ENCODE results near the gene ATAD1.
"Not testable (repeated sequence)": the region's sequence is repeated elsewhere in the genome, so short reads cannot be mapped to it uniquely, and the experiment has no call there.

Gene ATAD1

DNA sequence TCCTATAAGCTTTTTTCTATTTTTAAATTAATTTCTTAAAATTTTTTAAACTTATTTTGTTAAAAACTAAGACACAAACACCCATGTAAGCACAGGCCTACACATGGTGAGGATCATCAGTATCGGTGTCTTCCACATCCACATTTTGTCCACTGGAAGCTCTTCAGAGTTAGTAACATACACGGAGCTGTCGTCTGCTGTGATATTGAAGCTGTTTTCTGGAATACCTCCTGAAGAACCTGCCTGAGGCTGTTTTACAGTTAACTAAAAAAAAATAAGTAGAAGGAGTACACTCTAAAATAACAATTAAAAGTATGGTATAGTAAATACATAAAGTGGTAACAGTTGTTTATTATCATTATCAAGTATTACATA lies 27.6 kb upstream of the ATAD1 start:
- no peak for DNase-seq

DNA sequence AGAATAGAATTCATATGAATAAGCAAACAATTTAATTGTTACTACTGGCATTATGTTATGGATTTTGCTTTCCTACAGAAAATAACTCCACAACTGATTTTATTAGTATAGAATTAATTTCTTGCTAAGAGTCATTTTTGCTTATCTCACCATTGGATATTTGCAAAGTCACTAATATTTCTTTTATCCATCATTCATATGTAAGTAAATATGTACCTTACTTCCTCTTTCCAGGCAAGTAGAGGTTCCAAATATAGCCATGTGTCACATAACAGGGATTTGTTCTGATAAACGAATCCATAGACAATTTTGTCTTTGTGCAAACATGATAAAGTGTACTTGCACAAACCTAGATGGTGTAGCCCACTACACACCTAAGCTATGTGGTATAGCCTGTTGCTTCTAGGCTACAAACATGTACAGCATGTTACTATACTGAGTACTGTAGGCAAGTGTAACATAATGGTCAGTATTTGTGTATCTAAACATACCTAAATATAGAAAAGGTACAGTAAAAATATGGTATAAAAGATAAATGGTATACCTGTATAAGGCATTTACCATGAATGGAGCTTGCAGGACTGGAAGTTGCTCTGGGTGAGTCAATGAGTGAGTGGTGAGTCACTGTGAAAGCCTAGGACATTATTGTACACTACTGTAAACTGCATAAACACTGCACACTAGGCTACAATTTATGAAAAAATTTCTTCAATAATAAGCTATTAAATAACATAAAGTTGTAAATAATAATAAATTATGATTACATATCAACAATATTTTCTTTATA lies 27.0 kb upstream of the ATAD1 start:
- no peak for DNase-seq

DNA sequence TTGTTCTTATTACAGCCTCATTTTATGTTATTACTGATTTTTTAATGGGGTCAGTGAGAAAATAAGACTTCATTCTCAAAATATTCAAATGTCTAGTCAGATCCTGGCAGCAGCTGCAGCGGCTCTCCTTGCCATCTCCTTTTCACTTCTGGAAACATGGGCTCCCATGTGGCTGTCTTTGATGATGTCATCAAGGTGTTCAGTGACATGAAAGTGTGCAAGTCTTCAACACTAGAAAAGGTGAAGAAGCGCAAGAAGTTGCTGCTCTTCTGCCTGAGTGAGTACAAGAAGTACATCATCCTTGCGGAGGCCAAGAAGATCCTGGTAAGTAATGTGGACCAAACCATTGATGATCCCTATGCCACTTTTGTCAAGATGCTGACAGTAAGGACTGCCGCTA lies 25.7 kb upstream of the ATAD1 start:
- no peak for DNase-seq

DNA sequence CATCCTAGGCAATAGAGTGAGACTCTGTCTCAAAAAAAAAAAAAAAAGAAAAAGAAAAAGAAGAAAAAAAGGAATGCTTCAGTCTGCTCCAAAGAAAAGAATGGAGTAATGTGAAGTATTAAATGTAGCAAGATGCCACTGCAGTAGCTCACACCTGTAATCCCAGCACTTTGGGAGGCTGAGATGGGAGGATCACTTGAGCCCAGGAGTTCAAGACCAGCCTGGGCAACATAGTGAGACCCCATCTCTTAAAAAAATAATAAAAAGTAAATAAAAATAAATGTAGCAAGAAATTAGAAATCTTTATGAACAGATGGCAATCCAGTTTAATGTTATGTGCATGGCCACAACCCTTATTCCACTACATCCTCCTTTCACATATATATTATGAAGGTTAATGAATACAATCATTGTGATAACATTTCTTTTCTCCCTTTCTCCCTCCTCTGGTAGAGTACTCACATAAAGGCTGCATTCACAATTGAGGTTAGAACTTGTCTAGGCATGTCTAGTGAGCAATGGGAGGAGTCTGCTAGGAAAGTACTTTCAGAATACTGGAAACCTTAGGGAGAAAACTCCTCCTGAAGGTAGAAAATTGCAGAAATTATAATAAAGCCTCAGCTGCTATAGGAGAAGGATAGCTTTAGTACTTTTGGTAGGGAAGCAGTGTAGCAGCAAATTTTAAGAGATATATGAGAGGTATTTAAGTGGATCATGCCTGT lies 24.9 kb upstream of the ATAD1 start:
- DNase-seq = no peak

DNA sequence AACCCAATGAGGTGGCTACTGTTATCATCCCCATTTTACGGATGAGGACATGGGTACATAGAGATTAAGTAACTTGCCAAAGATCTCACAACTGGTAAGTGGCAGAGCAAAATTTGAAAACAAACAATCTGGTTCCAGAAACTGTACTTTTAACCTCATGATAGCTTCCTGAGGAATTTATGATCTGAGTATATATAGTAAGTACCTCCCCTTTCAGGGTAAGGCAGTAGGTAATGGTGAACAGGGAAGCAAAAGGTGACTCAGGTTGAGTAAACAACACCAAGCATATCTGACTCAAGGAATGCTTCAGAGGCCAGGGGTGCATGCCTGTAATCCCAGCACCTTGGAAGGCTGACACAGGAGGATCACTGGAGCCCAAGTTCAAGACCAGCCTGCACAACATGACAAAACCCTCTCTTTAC lies 24.2 kb upstream of the ATAD1 start:
- DNase-seq = peak; percentile 63

DNA sequence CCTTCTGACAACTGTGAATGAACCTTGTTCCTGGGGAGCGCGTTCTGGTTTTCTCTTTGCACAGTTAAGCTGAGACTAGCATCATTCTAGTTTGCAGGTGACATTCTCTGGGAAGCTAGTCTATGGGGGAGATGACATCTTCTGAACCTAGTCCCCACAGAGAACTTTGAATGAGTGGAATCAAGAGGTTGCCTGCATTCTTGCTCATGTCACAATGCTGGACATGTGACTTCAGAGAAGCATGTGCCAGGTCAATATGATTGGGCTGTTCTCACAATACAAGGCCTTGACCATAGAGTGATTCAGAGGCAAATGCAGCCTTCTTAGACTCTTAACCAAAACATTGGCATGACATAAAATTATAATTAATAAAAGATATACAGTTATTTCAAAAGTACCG lies 23.2 kb upstream of the ATAD1 start:
- no peak for DNase-seq

DNA sequence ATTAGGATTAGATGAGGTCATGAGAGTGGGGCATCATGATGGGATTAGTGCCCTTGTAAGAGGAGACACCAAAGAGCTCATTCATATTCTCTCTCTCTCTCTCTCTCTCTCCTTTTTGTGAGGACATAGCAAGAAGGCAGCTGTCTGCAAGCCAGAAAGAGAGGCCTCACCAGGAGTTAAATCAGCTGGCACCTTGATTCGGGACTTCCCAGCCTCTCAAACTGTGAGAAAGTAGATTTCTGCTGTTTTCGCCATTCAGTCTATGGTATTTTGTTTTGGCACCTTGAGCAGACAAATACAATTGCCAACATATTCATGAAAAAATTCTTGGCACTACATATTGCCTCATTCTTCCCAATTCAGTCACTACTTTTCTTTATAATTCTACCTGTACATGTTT lies 20.6 kb upstream of the ATAD1 start:
- no peak for DNase-seq

DNA sequence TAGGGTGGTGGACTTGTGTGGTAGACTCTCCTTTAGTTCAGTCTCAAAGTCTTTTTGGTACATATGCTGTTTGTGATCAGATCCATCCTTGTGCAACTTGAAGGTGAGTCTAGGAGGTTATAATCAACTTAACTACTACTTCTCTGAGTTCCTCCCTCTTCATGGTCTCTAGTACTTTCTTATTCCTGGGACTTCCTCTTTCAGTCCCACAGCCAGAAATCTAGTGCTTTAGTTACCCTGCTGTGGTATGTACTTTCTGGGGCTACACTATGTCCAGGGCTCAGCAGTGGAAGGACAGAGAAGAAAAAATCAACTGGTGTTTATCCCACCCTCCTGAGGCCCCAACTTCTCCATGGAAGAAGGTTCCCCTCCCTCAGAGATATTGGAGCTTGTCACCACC lies 19.4 kb upstream of the ATAD1 start:
- DNase-seq = no peak

DNA sequence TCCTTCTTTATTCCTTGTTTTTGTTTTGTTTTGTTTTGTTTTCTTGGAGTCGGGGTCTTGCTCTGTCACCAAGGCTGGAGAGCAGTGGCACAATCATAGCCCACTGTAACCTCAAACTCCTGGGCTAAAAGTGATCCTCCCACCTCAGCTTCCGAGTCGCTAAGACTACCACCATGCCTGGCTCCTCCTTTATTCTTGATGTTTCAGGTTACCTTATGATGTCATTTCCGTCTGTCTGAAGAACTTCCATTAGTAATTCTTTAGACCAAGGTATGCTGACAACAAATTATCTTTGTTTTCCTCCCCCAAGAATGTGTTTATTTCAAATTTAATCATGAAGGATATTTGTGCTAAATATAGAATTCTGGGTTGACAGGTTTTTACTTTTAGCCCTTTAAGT lies 18.1 kb upstream of the ATAD1 start:
- no peak for DNase-seq

DNA sequence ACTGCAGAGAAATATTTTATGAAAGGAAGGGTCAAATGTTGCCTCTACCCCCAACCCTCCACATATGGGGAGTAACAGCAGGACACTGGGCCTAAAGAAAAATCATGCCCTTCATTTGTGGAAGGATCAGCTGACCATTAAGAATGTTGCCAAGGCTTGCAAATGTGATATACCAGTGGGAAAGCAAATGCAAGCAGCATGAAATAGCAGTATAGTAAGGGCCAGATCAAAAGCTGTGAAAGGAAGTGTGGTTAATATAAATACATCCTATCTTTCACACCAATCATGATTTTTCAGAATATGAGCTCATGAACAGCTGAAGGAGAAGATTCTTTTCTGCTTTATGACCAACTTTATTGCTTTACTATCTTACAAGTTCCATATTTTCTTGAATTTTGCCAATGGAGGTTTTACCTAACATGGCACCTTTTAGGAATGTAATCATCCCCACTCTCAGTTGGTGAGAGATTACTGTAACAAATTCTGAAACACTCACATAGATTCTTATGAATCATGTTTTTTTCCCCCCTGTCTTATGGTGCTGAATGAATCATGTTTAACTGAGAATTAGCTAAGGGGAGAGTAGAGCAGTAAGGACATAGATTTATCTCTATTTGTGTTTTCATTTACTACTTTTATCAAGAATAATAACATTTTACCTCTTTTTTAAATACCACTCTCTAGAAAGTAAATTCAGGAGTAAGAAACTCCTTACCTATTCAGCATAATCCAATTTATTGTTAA lies 12.1 kb upstream of the ATAD1 start:
- DNase-seq = no peak

DNA sequence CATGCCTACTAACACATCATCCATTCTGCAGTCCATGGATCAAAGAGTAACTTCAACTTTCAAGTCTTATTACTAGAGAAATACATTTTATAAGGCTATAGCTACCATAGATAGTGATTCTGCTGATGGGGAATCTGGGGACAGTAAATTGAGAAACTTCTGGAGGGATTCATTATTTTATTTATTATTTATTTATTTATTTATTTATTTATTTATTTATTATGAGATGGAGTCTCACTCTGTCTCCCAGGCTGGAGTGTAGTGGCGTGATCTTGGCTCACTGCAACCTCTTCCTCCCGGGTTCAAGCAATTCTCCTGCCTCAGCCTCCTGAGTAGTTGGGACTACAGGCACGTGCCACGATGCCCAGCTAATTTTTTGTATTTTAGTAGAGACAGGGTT lies 11.0 kb upstream of the ATAD1 start:
- DNase-seq = not testable (repeated sequence)

DNA sequence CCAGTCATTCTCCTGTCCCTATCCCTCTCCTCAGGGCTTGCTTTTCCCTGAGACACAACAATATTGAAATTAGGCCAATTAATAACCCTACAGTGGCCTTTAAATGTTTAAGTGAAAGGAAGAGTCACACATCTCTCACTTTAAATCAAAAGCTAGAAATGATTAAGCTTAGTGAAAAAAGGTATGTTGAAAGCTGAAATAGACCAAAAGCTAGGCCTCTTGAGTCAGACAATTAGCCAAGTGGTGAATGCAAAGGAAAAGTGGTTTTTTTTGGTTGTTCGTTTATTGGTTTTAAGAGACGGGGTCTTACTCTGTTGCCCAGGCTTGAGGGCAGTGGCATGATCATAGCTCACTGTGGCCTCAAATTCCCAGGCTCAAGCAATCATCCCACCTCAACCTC lies 9.7 kb upstream of the ATAD1 start:
- DNase-seq = no peak

DNA sequence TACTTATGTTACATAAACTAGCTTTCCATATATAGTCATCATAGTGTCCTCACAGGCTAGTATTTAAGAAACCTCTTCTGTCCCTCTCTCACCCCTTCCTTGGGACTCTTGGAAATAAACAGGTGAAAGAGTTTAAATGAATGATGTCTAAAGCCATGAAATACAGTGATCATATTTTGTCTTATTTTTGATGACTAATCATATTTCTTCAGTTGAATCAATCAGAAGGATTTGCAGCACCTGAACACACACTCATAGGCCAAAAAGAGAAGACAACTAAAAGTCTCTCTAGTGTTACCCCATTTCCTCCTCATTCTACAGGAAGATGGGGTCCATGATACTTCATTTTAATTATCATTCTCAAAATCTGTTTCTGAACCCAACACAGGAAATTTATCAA lies 8.6 kb upstream of the ATAD1 start:
- DNase-seq = no peak

DNA sequence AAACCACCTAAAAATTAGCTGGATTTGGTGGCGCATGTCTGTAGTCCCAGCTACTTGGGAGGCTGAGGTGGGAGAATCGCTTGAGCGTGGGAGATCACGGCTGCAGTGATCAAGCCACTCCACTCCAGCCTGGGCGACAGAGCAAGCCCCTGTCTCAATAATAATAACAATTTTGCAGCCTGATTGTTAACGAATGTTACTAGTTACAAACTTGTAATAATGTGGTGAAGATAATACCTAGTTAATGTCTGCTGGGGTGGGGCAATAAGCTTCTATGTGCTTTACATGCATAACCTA lies 1.2 kb upstream of the ATAD1 start:
- DNase-seq = no peak

DNA sequence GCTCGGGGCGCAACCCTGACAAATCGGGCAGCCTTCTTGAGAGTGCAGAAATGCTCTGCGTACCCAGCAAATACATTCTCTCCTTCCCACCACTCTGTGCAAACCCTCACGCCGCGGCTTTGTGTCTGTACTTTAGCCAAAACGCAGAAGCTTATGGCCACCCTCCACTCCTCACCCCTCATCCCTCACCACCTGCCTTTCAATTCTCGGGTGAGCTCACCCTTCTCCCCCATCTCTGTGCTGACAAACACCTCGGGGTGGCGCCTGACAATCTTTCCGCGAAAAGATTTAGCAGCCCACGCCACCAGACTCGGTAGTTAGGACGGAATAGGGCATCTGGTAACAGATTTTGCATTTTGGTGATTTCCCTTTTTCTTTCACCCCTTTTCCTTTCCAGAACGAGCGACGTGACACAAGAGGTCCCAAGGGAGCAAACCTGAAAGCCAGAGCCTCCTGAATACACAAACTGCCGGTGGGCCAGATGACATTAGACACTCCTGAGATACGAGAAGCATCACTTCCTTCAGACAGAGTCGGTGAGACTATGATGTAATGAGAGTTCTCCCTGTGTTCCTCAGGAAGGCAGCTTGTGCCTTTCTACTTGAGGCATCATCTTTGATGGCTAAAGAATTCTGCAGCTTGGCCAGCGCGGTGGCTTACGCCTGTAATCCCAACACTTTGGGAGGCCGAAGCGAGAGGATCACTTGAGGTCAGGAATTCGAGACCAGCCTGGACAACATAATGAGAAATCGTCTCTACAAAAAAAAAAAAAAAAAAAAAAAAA lies 671 bp upstream of the ATAD1 start:
- peak; percentile 50 for DNase-seq

DNA sequence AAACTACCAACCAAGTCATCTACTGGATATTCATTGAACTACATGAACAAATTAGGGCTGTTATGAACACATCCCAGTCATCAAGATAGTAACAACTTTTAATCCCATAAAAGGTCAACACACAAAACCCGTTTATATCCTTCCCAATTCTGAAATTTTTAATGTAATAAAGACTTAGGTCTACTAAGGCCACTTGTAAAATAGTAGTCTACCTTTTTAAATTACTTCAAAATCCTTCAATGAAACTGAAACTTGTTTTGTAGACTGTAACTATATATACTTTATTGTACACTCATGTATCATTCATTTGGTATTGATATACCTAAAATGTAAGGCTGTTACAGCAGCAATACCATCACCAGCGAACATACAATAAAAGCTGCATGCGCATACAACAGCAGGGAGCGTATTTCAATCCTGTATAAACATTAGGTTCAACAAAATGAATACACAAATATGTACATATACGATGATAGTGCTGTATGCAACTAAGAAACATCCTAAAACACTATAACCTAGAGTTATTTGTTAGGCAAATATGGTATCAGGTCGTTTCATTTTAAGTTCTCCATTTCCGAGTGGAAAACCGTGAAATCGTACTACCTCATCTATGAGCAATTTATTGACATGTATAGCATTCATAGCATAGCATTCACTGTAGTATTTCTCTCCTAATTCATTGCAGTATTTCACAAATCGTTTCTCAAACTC lies 973 bp downstream of the ATAD1 start:
- DNase-seq = no peak

DNA sequence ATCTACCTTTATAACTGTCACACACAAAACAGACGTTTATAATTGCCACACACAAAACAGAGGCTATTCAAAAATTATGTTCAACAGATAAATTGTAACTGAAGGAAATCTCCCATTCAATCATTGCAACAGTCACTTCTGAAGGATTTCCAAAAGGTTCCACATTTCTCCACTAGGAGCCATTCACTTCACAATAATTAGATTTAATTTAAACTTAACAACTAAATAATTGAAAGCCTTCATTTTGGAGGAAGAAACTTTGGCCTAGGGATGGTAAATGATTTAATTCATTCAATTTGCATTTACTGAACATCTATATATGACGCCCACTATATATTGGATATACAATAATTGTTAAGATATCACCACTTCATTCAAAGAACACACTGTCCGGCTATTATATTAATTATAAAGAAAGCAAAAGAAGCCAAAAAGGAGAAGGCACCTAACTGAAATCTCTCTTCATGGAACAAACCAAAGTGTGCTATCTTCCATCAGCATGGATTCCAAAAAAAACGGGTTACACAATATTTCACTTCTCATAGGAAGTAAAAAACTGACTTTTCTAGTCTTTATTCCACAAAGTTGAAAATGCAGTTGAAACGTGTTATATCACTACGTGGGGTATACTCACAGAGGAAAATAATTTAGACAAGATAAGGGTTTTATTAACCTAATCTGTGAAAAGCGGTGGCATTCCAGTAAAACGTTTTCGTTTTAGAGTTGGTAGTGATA lies 1.7 kb downstream of the ATAD1 start:
- DNase-seq = no peak

DNA sequence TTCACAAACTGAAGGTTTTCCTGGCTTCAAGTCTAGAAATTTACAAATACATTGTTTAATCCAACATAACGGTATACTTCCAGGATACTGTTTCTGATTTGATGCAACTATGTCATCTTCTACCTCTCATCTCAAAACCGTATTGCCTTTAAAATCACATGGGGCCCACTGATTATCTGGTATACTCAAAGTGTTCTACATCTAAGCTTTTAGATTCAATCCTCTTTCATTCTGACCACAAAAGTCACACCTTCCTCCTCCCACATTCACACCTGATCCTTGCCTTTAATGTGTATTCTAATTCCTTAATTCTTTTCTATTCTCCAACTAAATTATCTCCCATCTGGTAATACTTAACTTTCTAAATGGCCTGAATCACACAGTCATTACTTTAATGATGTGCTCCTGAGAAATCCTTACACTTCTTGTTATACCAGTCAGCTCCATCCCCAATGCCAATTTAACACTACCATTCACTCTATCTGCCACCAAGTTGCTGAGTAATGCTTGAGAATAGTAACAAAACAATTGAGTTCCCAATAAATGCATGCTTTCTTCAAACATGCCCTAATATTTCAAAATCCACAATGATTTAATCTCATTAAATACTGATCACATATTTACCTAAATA lies 13.0 kb downstream of the ATAD1 start:
- DNase-seq = no peak

DNA sequence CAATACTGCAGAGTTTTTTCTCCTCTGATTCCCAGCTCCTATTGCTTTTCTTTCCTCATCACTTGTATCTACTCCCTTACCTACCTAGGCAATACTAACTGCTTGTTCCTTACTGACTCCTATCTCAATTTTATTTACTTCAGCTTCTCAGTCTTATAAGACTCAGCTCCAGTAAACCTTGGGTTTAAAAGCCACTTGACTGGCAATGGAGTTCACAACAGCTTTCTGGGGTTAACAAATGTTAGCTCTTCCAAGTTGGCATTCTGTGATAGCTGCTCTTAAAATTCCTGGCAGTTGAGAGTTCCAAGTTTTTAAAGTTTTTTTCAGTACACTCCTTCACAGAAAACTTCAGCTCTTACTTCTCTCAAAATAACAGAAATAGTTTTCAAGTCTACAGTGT lies 14.2 kb downstream of the ATAD1 start:
- no peak for DNase-seq

DNA sequence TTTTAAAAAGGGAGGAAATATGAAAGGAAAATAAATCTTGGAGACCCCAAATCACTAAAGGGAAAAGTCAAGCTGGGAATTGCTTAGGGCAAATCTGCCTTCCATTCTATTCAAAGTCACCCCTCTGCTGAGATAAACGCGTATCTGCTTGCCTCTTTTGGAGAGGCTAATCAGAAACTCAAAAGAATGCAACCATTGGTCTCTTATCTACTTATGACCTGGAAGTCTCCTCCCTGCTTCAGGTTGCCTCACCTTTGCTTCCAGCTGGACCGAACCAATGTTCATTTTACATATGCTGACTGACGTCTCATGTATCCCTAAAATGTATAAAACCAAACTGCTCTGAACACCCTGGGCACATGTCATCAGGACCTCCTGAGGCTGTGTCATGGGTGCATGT lies 14.7 kb downstream of the ATAD1 start:
- no peak for DNase-seq

DNA sequence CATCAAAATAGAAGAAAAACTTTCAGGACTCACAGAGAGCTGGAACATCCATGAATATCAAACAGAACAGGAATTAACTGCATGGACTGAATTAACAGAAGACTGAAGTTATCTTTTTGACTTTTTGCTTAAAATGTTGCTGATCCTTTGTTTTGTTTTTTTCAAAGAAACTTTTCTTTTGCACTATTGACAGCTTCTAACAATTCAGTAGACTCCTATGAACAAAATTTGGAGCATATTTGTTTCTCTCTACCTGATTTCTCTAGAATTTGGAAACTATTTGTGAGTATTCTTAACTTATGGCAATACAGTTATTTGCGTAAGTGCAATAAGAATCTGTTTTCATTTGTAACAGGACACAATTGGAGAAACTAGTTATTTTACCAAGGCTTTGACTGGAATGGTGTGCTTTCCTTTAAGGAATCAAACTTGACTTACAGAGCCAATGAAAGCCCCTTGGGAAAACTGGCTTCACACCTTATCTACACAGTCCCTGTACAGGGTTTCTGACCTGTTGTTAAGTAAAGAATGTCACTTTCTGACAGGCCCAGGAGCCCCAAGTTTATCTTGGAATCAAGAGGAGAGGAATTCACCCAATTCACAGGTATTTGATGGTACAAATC lies 16.1 kb downstream of the ATAD1 start:
- not testable (repeated sequence) for DNase-seq
